CD4-positive, alpha-beta T cell treated with Interferon gamma for 1 hour (primary cell): Measurements from ENCODE around the gene CD302.
"Not testable (repeated sequence)": the region's sequence is repeated elsewhere in the genome, so short reads cannot be mapped to it uniquely, and the experiment has no call there.

Experiments used
- DNase-seq: peaks from one replicate; pipeline ENCODE4 v3.0.0-alpha.2; 2020

CD302 gene

DNA sequence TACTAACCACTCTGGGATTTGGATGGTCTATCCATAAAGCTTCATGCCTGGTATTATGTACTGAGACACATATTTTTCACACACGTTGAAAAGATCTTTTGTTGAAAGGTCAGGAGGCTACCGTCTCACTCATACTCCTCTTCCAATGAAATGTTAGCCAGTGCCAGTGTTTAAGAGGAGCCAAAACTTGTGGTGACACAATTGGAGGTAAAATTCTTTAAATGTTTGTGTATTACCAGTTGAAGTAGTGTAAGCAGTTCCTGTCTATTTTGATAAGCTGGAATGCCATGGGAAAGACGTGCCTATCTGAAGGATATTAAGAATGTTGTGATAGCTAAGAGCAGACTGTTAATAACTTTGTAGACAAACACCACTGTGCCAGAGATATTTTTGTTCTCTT lies 53.6 kb downstream of the CD302 start:
- DNase-seq: no peak

- DNase-seq: no peak
Measured at GRCh38 chr2:159742846-159743245, 55.2 kb downstream of the CD302 start.

DNA sequence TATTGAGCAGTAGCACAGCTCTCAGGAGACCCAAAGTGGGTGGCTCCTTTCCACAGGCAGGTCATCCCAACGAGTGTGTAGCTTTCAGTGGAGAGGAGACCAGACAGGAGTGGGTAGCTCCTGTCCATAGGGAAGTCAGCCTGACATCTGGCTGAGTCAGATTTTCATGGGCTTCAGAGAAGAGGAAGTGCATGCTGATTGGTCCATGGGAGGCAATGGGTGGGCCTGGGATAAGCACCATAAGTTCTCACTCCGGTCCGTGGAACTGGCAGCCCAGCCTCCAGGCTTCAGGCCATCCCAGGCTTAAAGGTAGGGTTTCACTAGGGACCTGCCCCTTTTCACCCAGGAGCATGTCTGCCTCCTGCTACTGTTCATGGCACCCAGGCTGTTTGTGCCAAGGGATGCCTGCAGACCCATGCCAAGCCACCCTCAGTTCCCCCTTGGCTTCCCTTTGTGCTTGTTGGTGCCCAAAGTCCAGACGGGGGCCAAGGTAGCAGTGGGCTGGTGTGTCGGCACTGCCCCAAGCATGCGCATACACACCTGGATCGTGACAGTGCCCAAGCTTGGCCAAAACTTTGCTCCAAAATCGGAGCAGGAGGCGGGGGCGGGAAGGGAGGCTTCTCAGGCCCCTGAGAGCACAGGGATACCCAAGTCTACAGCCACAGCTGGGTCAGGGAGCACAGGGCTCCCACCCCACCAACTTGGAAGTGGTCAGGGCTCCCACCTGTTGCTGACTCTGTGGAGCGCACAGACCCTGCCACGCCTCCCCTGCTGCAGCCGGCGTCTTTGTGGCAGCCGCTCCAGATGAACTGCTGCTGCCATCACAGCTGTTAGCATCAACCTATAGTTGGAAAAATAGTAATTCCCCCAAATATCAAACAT lies 59.3 kb downstream of the CD302 start:
- no peak for DNase-seq

GRCh38 chr2:159737917-159738296 lies 60.1 kb downstream of the CD302 start:
- no peak for DNase-seq

DNA sequence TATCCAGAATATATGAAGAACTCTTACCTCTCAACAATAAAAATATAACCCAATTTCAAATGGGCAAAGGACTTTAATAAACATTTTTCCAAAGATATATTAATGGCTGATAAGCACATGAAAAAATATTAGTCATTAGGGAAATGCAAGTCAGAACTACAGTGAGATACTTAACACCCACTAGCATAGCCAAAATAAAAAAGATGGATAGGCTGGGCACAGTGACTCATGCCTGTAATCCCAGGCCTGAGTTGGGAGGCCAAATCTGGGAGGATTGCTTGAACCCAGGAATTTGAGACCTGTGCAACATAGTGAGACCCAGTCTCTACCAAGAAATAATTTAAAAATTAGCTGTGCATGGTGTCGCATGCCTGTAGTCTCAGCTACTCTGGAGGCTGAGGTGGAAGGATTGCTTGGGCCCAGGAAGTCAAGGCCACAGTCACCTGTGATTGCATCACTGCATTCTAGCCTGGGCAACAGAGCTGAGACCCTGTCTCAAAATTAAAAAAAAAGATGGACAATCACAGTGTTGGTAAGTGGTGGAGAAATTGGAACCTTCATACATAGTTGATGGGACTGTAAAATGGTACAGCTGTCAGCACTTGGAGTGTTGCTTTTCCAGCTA lies 60.6 kb downstream of the CD302 start:
- DNase-seq: no peak

DNA sequence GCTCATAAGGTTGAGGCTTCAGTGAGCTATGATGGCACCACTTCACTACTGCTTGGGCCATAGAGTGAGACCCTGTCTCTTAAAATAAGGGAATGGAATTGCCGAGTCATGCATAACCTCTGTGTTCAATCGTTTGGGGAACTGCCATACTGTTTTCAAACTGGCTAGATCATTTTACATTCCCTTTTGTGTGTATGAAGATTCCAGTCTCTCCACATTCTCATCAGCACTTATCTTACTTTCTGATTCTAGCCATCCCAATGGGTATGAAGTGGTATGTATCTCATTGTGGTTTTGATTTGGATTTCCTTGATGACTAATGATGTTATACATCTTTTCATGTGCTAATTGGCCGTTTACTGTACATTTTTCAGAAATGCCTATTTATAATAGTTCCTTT lies 62.0 kb downstream of the CD302 start:
- DNase-seq: no peak

DNA sequence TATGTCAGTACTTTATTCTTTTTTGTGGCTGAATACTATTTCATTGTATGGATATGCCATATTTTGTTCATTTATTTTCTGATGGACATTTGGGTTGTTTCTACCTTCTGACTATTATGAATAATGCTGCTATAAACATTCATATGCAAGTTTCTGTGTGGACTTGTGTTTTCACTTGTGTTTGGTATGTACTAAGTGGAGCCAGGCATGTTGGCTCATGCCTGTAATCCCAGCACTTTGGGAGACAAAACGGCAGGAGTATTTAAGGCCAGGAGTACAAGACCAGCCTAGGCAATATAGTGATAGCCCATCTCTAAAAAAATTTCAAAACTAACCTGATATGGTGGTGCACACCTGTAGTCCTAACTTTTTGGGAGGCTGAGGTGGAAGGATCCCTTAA lies 62.4 kb downstream of the CD302 start:
- no peak for DNase-seq

- no peak for DNase-seq
Measured at GRCh38 chr2:159728629-159729028, 69.4 kb downstream of the CD302 start.

- no peak for DNase-seq
Measured at GRCh38 chr2:159725713-159726112, 72.3 kb downstream of the CD302 start.

- DNase-seq: not testable (repeated sequence)
Measured at GRCh38 chr2:159724795-159725572, 73.0 kb downstream of the CD302 start.

GRCh38 chr2:159722580-159722979 lies 75.4 kb downstream of the CD302 start:
- DNase-seq: no peak

DNA sequence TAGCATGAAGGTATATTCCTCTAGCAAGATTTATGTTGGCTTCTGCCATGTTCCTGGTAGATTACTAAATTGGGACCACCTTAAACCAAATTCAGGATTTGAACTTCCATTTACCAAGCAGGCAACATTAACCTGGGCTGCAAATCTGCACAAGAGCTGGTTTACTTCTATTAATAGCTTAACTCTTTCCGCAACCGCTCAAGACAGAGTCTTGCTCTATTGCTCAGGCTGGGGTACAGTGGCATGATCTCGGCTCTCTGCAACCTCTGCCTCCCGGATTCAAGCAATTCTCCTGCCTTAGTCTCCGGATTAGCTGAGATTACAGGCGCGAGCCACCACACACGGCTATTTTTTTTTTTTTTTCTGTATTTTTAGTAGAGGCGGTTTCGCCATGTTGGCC lies 77.3 kb downstream of the CD302 start:
- no peak for DNase-seq
